HEK293 (cell line): ENCODE measurements around the gene WWOX.

Source experiments
- CTCF ChIA-PET: fragments of 350-600 bp; formaldehyde crosslinking; extraction: SDS; loops from one replicate; lab custom pipeline; 2021; ENCODE audit warnings: antibody characterized with exemption; lab: Yijun Ruan, JAX
- POLR2A ChIA-PET: fragments of 300-600 bp; formaldehyde crosslinking; extraction: SDS; loops from one replicate; lab custom pipeline; 2020; ENCODE audit warnings: antibody characterized with exemption, inconsistent platforms; lab: Yijun Ruan, JAX
- H3K27ac ChIP-seq: fragments of 200-500 bp; sonication (Bioruptor generic); 2 replicates; pipeline ENCODE4 v1.5.1; 2014; ENCODE audit warnings: low read depth, low read length, control low read depth, inconsistent platforms; ENCODE audit errors: extremely low read depth
- H3K36me3 ChIP-seq, 2 experiments: fragments of 200-500 bp in 1 of 2; sonication (Bioruptor generic) in 1 of 2; 1 replicate in 1 of 2; 2 replicates in 1 of 2; pipeline ENCODE4 v1.5.1; 2014 to 2017; ENCODE audit warnings: inconsistent platforms in 2 of 2, low read length in 2 of 2; ENCODE audit not compliant: control insufficient read depth in 2 of 2, insufficient read depth in 1 of 2
- H3K4me1 ChIP-seq: fragments of 200-500 bp; sonication (Bioruptor generic); 2 replicates; pipeline ENCODE4 v1.5.1; 2014; ENCODE audit warnings: mild to moderate bottlenecking, low read length, inconsistent platforms; ENCODE audit not compliant: control insufficient read depth, insufficient read depth
- H3K4me3 ChIP-seq: 2 replicates; pipeline ENCODE4 v1.5.1; 2011; ENCODE audit warnings: low read depth, mild to moderate bottlenecking, control low read depth, low read length, moderate library complexity
- H3K9me3 ChIP-seq: fragments of 200-500 bp; sonication (Bioruptor generic); 2 replicates; pipeline ENCODE4 v1.5.1; 2014; ENCODE audit warnings: low read depth, low read length, inconsistent platforms; ENCODE audit not compliant: control insufficient read depth, insufficient read depth
- BCL11B ChIP-seq: fragments of 450-650 bp; formaldehyde crosslinking; IDR thresholded peaks from 2 replicates; pipeline ENCODE4 v1.5.1; 2016; ENCODE audit warnings: low read depth, missing biosample characterization, missing genetic modification characterization
- GLI2 ChIP-seq: fragments of 450-650 bp; formaldehyde crosslinking; IDR thresholded peaks from 2 replicates; pipeline ENCODE4; 2017; ENCODE audit warnings: missing biosample characterization, missing genetic modification characterization, low read depth, borderline replicate concordance
- SCRT1 ChIP-seq: fragments of 450-650 bp; formaldehyde crosslinking; IDR thresholded peaks from 2 replicates; pipeline ENCODE4 v1.5.1; 2016; ENCODE audit warnings: missing biosample characterization, missing genetic modification characterization, borderline replicate concordance
- SCRT2 ChIP-seq: fragments of 450-650 bp; formaldehyde crosslinking; IDR thresholded peaks from 2 replicates; pipeline ENCODE4 v1.5.1; 2016; ENCODE audit warnings: missing biosample characterization, missing genetic modification characterization
- SETDB1 ChIP-seq: IDR thresholded peaks from one replicate; pipeline ENCODE4 v1.6.1; 2017; ENCODE audit warnings: mild to moderate bottlenecking, low read length, moderate library complexity, mixed read lengths; ENCODE audit not compliant: insufficient read length
- TRIM28 ChIP-seq: IDR thresholded peaks from 2 replicates; pipeline ENCODE4 v1.6.1; 2011; ENCODE audit warnings: low read length, control low read depth, borderline replicate concordance
- ZBTB8A ChIP-seq: fragments of 450-650 bp; formaldehyde crosslinking; IDR thresholded peaks from 2 replicates; pipeline ENCODE4 v1.5.1; 2016; ENCODE audit warnings: missing biosample characterization, missing genetic modification characterization
- ZFP3 ChIP-seq: fragments of 450-650 bp; formaldehyde crosslinking; IDR thresholded peaks from 2 replicates; pipeline ENCODE4 v1.5.1; 2016; ENCODE audit warnings: low read depth, missing biosample characterization, missing genetic modification characterization
- ZNF132 ChIP-seq: fragments of 450-650 bp; formaldehyde crosslinking; IDR thresholded peaks from 2 replicates; pipeline ENCODE4 v1.5.1; 2017; ENCODE audit warnings: missing biosample characterization, missing genetic modification characterization, borderline replicate concordance
- ZNF146 ChIP-seq: fragments of 450-650 bp; formaldehyde crosslinking; IDR thresholded peaks from 2 replicates; pipeline ENCODE4 v1.5.1; 2016; ENCODE audit warnings: missing biosample characterization, missing genetic modification characterization
- ZNF148 ChIP-seq: fragments of 450-650 bp; formaldehyde crosslinking; IDR thresholded peaks from 2 replicates; pipeline ENCODE4 v1.5.0; 2017; ENCODE audit warnings: missing biosample characterization, missing genetic modification characterization, borderline replicate concordance
- ZNF157 ChIP-seq: fragments of 450-650 bp; formaldehyde crosslinking; IDR thresholded peaks from 2 replicates; pipeline ENCODE4 v1.5.1; 2016; ENCODE audit warnings: missing biosample characterization, missing genetic modification characterization
- ZNF169 ChIP-seq: fragments of 450-650 bp; formaldehyde crosslinking; IDR thresholded peaks from 2 replicates; pipeline ENCODE4 v1.5.1; 2016; ENCODE audit warnings: missing biosample characterization, missing genetic modification characterization
- ZNF174 ChIP-seq: fragments of 450-650 bp; formaldehyde crosslinking; IDR thresholded peaks from 2 replicates; pipeline ENCODE4 v1.5.0; 2017; ENCODE audit warnings: missing biosample characterization, mild to moderate bottlenecking, missing genetic modification characterization
- ZNF214 ChIP-seq: fragments of 450-650 bp; formaldehyde crosslinking; IDR thresholded peaks from 2 replicates; pipeline ENCODE4 v1.5.1; 2017; ENCODE audit warnings: missing biosample characterization, mild to moderate bottlenecking, missing genetic modification characterization, borderline replicate concordance
- ZNF24 ChIP-seq: fragments of 450-650 bp; formaldehyde crosslinking; IDR thresholded peaks from 2 replicates; pipeline ENCODE4 v1.5.1; 2016; ENCODE audit warnings: missing biosample characterization, missing genetic modification characterization
- ZNF404 ChIP-seq: fragments of 450-650 bp; formaldehyde crosslinking; IDR thresholded peaks from 2 replicates; pipeline ENCODE4 v1.5.1; 2017; ENCODE audit warnings: missing biosample characterization, missing genetic modification characterization
- ZNF510 ChIP-seq: fragments of 450-650 bp; formaldehyde crosslinking; IDR thresholded peaks from 2 replicates; pipeline ENCODE4 v1.5.1; 2018; ENCODE audit warnings: mild to moderate bottlenecking, missing genetic modification characterization, missing biosample characterization; ENCODE audit not compliant: insufficient replicate concordance
- ZNF626 ChIP-seq: fragments of 450-650 bp; sonication (Bioruptor Pico); formaldehyde crosslinking; IDR thresholded peaks from 2 replicates; pipeline ENCODE4 v1.5.1; 2018; ENCODE audit warnings: missing biosample characterization, missing genetic modification characterization, inconsistent platforms
- ZNF670 ChIP-seq: fragments of 450-650 bp; formaldehyde crosslinking; IDR thresholded peaks from 2 replicates; pipeline ENCODE4 v1.5.1; 2016; ENCODE audit warnings: missing biosample characterization, missing genetic modification characterization, low read depth
- TF ChIP-seq, protein P1 (sequence below): IDR thresholded peaks from 2 replicates; pipeline ENCODE4 v1.6.1; 2011; ENCODE audit warnings: mild to moderate bottlenecking, low read depth, low read length, borderline replicate concordance
- TF ChIP-seq, protein P2 (sequence below): fragments of 450-650 bp; formaldehyde crosslinking; IDR thresholded peaks from 2 replicates; pipeline ENCODE4 v1.5.1; 2016; ENCODE audit warnings: missing biosample characterization, missing genetic modification characterization, low read depth
- TF ChIP-seq, protein P3 (sequence below): fragments of 450-650 bp; formaldehyde crosslinking; IDR thresholded peaks from 2 replicates; pipeline ENCODE4 v1.5.1; 2016; ENCODE audit warnings: missing biosample characterization, missing genetic modification characterization

The WWOX gene

DNA sequence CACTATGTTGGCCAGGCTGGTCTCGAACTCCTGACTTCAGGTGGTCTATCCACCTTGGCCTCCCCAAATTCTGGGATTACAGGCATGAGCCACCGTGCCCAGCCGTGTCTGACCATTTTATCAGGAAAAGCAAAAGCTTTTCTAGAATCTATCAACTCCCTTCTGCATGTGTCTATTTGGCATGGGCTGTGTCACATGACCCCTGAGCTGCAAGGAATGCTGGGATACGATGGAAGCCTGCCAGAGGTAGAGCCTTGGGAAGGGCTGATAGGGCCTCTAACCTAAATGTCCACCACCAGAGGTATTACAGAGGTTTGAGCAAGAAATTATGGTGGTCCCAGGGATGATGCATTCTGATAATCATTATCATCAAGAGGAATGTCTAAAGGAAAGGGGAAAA lies 616.2 kb downstream of the WWOX start:
- Histone ChIP-seq H3K9me3 (no peaks in the 10 kb centered on the region), H3K27ac (no peak overlapping the region), H3K4me3 (no peak overlapping the region), H3K36me3 (no peaks in the 10 kb centered on the region), H3K4me1 (no peaks in the 10 kb centered on the region)
- TF ChIP-seq, protein P1, sequence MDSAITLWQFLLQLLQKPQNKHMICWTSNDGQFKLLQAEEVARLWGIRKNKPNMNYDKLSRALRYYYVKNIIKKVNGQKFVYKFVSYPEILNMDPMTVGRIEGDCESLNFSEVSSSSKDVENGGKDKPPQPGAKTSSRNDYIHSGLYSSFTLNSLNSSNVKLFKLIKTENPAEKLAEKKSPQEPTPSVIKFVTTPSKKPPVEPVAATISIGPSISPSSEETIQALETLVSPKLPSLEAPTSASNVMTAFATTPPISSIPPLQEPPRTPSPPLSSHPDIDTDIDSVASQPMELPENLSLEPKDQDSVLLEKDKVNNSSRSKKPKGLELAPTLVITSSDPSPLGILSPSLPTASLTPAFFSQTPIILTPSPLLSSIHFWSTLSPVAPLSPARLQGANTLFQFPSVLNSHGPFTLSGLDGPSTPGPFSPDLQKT, result no peak
- no peak for TF ChIP-seq ZBTB8A (tag by site-specific recombination)
- no peak for TF ChIP-seq ZNF510 (tag by site-specific recombination)
- TF ChIP-seq ZNF174, result no peak
- POLR2A ChIA-PET, result no interaction called here
- CTCF ChIA-PET, result no interaction called here

- POLR2A ChIA-PET, result no interaction called here
- no peaks in the 10 kb centered on the region for H3K9me3 ChIP-seq
- CTCF ChIA-PET, result no interaction called here
- no peaks in the 10 kb centered on the region for H3K36me3 ChIP-seq
- no peak overlapping the region for H3K27ac ChIP-seq
- no peaks in the 10 kb centered on the region for H3K4me1 ChIP-seq
- TF ChIP-seq, protein P2, sequence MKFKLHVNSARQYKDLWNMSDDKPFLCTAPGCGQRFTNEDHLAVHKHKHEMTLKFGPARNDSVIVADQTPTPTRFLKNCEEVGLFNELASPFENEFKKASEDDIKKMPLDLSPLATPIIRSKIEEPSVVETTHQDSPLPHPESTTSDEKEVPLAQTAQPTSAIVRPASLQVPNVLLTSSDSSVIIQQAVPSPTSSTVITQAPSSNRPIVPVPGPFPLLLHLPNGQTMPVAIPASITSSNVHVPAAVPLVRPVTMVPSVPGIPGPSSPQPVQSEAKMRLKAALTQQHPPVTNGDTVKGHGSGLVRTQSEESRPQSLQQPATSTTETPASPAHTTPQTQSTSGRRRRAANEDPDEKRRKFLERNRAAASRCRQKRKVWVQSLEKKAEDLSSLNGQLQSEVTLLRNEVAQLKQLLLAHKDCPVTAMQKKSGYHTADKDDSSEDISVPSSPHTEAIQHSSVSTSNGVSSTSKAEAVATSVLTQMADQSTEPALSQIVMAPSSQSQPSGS, result no peak
- TF ChIP-seq ZNF132 (no peak), ZNF148 (tag by site-specific recombination) (no peak)
- H3K4me3 ChIP-seq, result no peak overlapping the region
Observed at GRCh38 chr16:78718141-78718540, 618.7 kb downstream of the WWOX start.

DNA sequence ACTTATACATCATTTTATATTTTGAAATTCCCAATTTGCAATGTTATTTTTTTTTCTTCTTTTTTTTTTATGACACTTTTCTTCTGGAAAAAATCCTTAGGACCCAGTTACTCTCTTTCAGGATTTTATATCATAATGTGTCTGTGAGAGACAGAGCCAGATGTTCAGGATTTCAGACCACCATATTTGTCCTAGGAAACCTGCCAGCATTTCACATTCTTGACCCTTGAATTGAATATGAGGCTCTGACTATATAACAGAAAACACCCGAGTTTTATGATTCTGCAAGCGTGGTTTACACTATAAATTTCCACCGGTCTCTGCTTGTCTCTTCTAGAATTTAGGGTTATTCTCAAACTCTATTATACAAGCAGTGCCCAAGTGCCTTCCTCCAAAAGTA lies 621.0 kb downstream of the WWOX start:
- no peaks in the 10 kb centered on the region for H3K4me1 ChIP-seq
- ChIA-PET POLR2A (no interaction called here), CTCF (no interaction called here)
- no peak overlapping the region for H3K4me3 ChIP-seq
- H3K27ac ChIP-seq, result no peak overlapping the region
- no peaks in the 10 kb centered on the region for H3K36me3 ChIP-seq
- H3K9me3 ChIP-seq, result no peaks in the 10 kb centered on the region
- no peak for TF ChIP-seq SCRT2
- TF ChIP-seq ZNF157, result no peak
- TF ChIP-seq TRIM28, result no peak
- TF ChIP-seq, protein P3, sequence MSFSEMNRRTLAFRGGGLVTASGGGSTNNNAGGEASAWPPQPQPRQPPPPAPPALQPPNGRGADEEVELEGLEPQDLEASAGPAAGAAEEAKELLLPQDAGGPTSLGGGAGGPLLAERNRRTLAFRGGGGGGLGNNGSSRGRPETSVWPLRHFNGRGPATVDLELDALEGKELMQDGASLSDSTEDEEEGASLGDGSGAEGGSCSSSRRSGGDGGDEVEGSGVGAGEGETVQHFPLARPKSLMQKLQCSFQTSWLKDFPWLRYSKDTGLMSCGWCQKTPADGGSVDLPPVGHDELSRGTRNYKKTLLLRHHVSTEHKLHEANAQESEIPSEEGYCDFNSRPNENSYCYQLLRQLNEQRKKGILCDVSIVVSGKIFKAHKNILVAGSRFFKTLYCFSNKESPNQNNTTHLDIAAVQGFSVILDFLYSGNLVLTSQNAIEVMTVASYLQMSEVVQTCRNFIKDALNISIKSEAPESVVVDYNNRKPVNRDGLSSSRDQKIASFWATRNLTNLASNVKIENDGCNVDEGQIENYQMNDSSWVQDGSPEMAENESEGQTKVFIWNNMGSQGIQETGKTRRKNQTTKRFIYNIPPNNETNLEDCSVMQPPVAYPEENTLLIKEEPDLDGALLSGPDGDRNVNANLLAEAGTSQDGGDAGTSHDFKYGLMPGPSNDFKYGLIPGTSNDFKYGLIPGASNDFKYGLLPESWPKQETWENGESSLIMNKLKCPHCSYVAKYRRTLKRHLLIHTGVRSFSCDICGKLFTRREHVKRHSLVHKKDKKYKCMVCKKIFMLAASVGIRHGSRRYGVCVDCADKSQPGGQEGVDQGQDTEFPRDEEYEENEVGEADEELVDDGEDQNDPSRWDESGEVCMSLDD (tag by site-specific recombination), result no peak
- no peak for TF ChIP-seq ZNF626 (tag by site-specific recombination)
- TF ChIP-seq SETDB1, result no peak
- no peak for TF ChIP-seq ZNF214 (tag by site-specific recombination)
- TF ChIP-seq GLI2 (tag by site-specific recombination), result no peak
- no peak for TF ChIP-seq ZFP3 (tag by site-specific recombination)
- TF ChIP-seq ZNF146 (tag by site-specific recombination), result no peak
- no peak for TF ChIP-seq BCL11B (tag by site-specific recombination)
- TF ChIP-seq ZNF670 (tag by site-specific recombination), result no peak
- no peak for TF ChIP-seq ZNF404 (tag by site-specific recombination)
- no peak for TF ChIP-seq ZNF24 (tag by site-specific recombination)
- no peak for TF ChIP-seq ZNF169 (tag by site-specific recombination)
- no peak for TF ChIP-seq SCRT1 (tag by site-specific recombination)
